Activated CD4-positive, alpha-beta T cell treated with anti-CD3 and anti-CD28 coated beads, Interleukin-2, amount 50 U/mL, for 1 hour (primary cell): Measurements from ENCODE around the gene RTN4RL2.
"Not testable (repeated sequence)": the region's sequence is repeated elsewhere in the genome, so short reads cannot be mapped to it uniquely, and the experiment has no call there.

Experiments used
- DNase-seq: peaks from one replicate; pipeline ENCODE4 v3.0.0-alpha.2; 2020

Gene RTN4RL2

DNA sequence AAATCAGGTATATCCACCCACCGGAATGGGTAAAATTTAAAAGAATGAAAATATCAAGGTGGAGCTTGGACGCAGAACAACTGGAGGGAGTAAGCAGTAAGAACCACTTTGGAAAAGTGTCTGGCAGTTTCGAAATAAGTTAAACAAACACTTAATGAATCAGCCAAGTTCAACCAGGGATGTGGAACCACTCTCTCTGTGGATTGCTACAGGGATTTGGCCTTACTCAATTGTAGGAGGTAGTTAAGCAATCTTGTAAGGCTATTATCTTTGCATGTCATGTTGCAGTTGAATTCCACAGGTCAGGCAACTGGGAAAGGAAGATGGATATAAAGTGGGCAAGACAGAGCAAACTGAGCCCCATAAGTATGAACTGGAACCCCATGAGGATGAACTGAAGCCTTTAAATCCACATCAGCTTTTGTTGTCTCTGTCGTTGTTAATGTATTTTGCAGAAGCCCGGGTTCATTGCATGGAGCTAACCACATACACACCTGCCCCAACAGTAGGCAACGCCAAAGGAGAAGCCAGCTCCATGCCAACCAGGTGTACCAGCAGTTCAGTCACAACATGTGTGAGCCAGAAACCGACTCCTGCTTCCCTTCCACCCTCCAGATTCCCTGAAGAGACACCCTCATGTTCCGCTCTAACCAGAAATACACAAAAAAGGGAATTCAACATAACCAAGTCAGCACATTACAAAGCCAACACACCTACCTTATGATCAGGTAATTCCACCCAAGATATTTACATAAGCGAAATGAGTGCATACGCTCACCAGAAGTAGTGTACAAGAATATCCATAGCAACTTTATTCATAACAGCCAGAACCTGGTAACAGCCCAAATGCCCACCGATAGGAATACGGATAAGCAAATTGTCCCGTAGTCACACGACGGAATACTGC is 25.4 kb upstream of the RTN4RL2 start:
- DNase-seq: no peak

DNA sequence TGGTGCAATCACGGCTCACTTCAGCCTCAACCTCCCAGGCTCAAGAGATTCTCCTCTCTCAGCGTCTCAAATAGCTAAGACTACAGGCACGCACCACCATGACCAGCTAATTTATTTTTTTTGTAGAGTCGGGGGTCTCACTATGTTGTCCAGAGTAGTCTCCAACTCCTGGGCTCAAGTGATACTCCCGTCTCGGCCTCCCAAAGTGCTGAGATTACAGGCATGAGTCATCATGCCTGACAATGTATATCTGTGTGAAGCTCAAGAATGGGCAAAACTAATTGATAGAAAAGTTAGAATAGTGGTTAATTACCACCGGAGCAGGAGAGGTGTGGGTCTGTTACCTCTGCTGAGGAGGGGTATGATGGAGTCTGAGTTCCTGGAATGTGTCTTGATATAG is 24.3 kb upstream of the RTN4RL2 start:
- DNase-seq: no peak

DNA sequence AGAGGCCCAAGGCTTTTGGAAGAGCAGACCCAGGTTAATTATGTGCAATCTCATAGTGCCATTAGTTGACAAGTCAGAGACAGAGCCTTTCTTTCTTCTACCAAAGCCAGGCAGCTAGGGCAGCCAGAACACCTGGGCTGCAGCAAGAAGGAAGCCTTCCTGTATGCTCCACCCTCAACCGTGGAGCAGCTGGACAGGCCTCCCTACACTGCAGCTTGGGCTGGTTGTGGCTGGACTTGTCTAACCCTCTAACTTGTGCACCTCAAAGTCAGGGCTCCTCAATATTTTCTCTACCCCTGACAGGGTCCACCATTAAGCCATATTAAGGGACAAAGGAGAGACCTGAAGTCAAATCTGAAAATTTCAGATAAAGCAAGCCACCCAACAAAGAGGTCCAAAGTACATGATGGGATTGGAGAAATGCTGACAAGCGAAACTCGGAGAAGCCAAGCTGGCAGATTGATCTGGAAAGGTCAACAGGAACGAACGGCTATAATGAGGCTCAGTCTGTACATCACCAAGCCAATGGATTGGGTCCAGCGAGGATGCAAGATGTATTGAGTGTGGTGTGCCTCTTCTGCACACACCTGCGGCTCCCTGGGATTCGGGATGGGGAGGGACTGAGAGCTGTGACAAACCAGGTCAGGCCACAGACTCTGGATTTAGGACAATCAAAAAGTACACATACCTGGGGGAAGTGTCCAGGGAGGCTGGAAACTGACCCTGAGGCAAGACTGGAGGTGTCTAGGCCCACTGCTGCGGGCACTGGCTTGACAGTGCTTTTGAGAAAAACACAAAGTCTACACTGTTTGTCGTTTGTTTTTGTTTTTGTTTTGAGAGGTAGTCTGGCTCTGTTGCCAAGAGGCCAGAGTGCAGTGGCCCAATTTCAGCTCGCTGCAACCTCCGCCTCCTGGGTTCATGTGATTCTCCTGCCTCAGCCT is 21.7 kb upstream of the RTN4RL2 start:
- DNase-seq: no peak

DNA sequence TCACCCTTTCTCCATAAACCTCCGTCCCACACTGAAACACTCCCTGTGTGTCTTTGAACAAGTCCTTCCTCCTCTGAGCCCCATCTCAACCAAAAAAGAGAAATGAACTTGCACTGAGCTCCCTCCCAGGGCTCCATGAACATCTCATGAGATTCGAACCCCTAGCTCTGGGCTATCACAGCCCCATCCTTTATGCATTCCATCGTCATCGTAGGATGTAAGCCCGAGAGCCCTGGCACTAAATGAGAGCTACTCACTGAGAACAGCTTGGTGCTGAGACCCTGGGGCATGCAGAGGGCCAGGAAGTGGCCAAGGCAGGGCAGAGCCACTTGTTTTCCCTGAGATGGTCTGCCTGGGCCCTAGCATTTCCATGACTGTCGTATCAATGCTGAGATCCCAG is 20.5 kb upstream of the RTN4RL2 start:
- no peak for DNase-seq

DNA sequence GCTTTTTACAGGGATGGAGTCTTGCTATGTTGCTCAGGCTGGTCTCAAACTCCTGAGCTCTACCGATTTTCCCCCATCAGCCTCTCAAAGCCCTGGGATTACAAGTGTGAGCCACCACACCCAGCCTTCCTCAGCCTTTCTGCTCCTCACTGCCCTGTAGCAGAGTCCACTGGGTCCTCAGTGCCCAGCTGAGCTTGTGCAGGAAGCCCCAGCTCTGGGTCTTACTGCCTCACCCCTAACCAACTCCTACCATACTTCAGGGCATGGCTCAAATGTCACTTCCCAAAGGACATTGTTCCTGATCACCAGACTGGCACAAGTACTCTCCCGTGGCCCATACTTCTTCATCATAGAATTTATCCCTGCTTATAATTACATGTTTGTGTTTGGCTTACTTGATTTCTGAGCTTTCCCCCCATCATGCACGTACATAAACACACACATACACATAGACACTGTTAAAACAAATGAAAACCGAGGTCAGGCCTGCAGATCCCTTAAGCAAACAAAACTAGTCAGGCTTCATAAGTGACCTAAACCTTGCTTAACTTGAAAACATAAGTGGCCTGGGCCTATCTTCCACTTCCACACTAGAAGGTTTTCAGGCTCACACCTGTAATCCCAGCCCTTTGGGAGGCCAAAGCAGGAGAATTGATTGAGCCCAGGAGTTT is 19.4 kb upstream of the RTN4RL2 start:
- no peak for DNase-seq

DNA sequence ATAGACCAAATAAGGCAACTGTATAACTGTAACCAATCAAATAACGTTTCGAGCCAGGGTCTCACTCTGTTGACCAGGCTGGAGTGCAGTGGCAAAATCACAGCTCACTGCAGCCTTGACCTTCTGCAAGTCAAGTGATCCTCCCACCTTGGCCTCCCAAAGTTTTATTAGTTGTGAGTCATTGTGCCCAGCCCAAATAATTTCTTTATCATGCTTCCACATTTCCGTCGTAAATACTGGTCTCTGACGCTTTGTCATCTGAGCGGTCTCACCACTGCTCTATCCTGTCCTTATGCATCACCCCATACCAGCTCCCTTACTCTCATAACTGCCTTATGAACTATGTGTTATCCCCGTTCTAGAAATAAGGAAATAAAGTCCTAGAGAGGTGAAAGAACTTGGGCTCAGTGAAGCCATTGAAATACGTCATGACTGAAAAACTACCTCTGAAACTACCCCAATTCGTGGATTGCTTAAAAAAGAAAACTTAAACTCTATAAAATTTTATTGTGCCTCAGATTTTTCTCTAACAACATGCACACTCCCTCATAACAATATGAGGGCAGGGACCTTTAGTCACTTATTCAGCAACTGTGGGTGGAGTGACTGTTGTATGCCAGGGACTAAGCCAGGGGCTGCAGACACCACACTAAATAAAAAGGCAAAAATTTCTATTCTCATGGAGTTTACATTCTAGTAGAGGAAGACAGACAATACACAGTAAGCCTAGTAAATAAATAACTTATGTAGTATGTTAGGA is 15.8 kb upstream of the RTN4RL2 start:
- no peak for DNase-seq

DNA sequence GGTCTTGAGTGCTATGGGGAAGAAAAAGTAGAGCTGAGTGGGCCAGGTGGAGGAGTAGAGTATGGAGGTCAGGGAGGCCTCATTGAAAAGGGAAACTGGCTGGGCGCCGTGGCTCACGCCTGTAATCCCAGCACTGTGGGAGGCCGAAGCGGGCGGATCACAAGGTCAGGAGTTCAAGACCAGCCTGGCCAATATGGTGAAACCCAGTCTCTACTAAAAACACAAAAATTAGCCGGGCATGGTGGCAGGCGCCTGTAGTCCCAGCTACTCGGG is 15.3 kb upstream of the RTN4RL2 start:
- DNase-seq: not testable (repeated sequence)

DNA sequence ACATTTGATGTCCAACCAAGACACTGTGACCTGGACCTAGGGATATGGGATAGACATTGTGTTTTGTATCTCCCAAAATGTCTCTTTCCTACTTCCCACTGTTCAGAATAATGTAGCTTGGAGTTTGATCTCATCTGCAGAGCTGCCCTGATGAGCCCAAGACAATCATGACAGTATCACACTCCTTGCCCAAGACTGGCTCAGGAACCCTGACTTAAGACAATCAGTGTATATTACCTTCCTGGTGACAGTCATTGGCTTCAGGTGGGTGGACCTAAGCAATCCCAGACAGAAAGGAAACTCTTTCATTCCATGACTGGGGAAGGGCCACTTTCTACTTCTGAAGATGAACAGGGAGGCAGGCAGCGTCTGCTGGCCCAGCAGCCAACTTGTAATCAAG is 14.3 kb upstream of the RTN4RL2 start:
- DNase-seq: no peak

DNA sequence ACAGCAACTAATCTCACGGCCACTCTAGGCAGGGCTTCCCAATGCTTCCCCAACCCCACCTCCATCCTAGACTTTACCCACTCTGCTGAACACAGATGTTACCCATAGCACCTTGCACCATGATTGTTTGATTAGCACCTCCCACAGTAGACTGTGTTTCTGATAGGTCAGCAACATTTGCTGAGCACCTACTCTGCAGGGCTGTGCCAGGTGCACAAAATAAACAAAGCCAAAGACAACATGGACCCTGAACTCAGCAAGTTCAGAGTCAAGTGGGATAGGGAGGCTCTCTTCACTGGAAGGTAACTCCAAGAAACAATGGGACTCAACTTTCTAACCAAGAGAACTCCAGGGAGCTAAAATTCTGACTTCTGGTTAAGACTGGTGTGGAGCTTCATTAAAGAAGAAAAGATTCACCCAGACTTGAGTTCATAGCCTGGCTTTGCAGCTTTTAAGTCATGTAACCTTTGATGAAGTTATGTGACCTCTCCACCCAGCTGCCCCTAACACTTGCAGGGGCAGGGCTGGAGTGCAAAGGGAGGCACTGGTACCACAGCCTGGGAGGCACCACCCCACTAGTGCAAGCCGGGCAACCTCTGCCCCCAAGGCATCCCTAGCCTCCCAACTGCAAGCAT is 6.7 kb upstream of the RTN4RL2 start:
- DNase-seq: no peak

DNA sequence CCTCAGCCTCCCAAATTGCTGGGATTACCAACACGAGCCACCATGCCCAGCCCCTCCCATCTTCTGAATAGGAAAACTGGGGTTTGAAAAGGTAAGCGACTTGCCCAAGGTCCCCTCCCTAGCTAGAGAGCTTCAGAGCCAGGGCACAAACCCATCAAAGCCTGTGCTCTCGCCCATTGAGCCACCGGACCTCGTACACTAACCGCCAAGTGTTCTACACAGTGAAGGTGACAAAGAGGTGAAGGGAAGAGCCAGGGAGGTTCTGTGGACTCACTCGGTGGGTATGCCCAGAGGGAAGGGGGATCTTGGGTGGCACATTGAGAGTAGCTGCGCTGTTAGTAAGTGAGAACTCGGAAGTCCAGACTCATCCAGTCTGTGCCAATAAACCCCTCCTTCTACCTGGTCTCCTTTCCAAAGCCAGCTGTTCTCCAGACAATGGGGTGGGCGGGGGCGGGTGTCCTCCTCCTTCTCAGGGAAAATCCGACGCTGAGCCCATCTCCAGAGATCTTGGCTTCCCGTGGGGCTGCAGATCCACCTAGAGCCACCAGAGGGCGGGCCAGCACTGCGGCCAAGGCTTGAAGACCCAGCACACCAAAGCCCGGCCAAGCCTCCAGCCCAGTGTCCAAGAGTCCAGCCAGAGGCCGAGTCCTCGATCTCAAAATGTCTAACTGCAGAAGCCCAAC is 3.2 kb upstream of the RTN4RL2 start:
- DNase-seq: peak; percentile 66

DNA sequence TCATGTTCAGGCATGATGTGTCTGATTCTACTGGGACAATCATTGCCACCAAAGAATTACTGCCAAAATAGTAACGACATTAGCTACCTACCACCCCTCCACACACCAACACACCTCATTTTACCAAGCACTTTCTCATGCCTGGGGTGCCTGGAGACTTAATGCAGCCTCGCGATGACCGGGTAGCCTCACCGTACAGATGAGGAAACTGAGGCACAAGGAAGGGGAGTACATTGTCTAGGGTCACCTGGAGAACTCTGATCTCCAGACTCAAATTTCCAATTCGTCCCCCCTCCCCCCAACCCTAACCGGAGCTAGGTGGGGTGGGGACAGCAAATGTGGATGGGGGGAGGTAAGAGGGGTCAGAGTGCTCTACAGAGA is 2.7 kb upstream of the RTN4RL2 start:
- DNase-seq: no peak

DNA sequence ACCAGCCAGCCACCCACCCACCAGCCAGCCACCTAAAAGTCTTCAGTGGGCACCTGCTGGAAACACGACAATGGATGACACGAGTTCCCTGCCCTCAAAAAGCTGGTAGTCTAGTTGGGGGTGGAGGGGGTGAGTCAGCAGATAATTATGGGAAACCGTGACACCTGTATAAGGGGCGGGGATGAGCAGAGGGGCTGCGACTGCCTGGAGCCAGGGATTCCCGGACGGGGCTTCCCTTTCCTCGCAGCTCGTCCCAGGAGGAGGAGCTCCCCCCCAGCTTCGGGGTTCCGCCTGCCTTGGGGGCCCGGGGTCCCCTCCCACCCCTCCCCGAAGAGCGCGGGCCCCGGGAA is 2.3 kb upstream of the RTN4RL2 start:
- DNase-seq: no peak

DNA sequence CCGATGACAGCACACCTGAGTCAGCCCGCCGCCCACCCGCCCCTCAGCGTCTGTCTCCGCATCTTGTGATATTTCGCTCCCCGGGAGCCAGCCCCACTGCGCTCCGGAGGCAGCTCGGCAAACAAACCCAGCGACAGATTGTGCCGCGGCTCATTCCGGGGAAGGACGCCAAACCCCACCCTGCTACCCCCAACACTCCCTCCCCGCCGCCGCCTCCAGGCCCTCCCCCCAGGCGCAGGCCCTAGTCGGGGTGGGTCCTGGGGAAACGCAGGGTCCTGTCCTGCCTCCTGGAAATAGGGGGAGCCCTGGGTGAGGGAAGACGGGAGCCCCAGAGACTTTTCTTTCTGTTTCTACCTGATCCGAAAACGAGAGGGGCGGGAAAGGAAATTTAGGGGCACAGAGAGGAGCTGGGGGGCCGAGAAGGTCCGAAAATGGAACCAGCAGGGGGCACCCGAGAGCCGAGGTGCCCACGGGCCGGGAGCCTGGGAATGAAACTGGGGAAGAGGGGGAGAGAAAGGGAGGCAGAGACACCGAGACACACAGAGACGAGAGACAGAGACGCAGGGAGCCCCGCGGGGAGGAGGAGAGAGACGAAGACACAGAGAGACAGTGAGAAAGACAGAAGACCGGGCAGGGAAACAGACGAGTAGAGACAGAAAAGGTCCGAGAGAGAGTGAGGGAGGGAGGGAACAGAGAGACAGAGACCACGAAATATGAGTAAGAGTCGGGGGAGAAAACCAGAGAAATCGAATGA is 1.7 kb upstream of the RTN4RL2 start:
- peak; percentile 38 for DNase-seq

DNA sequence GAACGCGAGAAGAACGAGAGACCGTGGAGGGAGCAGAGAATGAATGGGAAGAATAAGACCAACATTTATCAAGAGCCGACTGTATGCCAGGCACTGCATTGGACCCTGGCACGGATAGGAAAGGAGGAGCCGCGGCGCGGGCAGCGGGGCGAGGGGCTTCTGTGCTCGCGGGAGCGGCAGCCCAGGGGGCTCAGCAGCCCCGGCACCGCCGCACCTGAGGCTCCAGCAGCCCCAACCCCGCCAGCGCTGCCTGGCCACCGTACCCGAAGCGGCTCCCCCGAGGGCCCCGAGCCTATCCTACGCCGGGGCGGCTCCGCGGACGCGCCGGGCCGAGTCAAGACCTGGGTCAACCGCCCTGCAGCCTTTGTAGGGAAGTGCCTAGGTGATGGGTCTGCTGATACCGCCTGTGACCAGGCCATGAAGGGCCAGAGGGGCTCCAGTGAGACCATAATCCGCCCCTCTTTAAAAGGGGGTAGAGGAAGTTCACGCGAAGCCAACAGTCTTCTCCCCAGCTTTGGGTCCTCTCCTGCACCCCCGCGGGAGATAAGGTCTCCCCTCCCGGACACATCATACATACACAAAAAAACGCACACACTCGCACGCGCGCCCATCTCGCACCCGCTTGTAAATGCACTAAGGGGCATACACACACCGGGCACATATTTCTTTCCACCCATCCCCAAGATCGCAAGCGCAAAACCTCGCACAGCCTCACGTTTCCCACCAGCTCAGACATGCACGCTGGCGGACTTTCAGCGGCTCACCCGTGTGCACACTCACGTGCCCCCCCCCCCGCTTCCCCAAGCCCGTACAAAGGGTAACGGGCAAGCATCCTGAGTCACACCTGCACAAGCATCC is 935 bp upstream of the RTN4RL2 start:
- peak; percentile 27 for DNase-seq

DNA sequence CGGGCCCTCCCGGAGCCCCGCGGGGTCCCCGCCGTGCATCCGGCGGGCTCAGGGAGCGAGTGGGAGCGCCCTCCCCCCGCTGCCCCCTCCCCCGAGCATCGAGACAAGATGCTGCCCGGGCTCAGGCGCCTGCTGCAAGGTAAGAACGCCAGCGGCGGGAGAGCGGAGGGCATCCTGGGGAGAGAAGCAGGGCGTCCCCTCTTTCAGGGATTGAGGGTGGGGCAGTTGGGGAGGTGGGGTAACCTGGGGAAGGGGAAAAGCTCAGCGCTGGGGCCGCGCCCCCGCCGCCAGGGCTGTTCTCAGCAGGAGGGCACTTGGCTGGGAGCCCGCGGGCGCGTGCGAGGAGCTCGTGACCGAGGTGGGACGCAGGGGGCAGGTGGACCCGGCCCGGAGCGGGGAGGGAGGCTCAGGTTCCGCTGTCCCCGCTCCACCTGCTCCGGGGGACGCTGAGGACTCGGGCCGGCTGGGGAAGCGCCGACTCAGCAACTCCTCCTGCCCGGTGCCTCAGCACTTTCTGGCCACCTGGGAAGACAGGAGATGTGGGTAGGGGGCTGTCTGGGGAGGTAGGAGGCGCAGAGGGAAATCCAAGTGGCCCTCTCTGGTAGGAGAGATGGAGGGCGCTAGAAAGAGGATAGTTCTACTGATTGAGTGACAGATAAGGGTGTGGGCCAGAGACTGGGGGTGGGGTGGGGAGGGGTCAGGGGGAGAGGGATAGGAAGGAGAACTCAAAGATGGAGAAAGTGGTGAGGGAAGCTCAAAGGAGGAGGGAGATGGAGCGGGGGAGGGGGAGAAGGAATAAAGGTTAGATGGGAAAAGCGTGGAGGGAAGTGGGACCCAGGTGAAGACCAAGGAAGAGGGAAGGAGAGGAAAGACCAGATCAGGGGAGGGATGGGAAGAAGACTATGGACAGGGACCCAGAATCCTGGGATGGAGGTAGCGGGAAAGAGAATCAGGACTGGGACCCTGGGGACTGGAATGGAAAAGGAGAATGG is 726 bp downstream of the RTN4RL2 start:
- no peak for DNase-seq

DNA sequence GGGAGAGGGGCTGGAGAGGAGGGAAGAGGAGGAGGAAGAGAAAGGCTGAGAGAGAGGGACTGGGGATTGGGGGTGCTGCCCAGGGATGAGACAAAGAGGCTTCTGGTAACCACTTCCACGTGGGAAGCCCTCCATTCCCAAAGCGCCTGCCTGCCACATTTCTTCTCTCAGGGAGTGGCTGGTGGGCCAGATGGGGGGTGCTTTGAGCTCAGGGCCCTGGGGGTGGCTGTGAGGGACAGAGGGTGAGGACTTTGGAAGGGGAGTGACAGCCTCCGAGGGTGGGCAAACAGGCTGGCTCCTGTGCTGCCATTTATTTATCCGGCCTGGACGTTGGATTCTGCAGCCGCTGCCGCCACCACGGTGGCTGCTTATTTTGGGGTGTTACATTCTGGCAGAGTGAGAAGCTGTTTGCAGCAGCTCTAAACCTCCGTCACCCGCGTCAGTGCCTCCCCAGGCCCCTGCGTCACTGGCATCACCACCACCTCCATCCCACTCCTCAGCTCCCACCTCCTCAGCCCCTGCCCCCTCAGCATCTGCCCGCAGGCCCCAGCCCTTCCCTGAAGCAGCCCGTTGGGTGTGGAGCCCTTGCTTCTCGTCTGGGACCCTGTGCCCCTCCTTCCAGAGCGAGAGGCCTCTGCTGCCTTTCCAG is 1.6 kb downstream of the RTN4RL2 start:
- DNase-seq: no peak

DNA sequence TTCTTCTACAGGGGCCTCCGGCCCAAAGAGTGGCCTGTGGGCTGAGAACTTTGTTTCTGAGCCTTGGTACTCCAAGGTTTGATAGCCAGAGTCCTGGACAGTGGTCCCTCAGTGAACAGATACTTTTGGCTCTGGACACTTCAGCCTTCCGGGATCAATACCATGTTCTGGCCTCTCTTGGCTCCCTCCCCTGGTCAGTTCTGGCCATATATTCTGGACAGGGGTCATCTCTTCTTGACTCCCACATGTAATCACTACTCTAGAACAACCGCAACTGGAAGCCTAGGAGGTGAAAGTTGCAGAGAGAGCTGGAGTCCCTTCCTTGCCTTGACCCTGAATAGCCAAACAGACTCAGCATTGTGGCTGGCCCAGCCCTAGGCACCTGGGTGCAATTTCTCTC is 2.3 kb downstream of the RTN4RL2 start:
- no peak for DNase-seq
